ENCODE data around the gene FAM111B.

DNA sequence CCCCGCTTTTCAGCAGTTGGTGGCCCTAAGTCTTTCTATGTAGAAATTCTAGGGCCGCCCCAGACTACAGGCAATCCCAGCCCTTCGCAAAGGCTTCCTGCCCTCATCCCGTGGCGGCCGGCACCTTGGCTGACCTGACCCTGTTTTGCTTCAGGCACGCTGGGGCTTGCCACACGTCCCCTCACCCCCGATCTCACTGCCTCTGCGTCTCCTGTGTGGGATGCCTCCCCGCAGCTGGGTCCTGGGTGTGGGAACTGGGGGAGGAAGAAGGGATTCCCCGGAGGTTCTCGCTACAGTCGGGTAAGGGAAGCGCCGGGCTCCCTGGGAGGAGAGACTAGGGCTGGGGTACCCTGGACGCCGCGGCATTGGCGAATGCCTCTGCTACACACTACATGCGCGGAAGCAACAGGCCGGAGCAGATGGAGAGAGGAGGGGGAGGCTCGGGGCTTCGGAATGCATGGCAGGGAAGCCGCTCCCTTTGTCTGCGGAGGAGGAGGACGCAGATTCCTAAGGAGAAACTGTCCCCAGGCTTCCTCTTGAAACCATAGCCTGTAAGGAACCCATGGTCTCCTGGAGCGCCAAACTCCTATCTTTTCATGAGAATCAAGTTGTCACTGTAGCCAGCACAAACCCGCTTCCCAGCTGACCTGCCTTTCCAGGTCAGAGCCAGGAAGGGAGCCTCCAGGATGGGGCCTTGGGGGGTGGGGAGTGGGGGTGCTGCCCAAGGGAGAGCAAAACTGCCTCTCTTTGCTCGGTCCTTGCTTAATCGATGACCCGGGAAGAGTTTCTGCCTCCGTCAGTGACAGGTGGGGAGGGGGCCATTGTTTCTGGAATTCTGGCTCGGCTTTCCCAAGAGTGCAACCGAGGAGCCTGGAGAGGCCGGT lies 66.3 kb downstream of the FAM111B start:
- TF ChIP-seq CTCF (IDR thresholded peaks at IDR 0.05; ENCODE audit: low read depth, low read length, missing input control): no peak
- no peak for TF ChIP-seq REST (IDR thresholded peaks at IDR 0.05)
- no peak for TF ChIP-seq RAD21 (IDR thresholded peaks at IDR 0.05)
- TF ChIP-seq GABPA (IDR thresholded peaks at IDR 0.05 in 1 of 2, conservative IDR thresholded peaks at IDR 0.05 in 1 of 2): no peak
- TF ChIP-seq TAF1 (conservative IDR thresholded peaks at IDR 0.05): no peak

Measured in liver (tissue), 3 donors.